ENCODE results near the gene POLQ.
"Not testable (repeated sequence)": the region's sequence is repeated elsewhere in the genome, so short reads cannot be mapped to it uniquely, and the experiment has no call there.

The POLQ gene

DNA sequence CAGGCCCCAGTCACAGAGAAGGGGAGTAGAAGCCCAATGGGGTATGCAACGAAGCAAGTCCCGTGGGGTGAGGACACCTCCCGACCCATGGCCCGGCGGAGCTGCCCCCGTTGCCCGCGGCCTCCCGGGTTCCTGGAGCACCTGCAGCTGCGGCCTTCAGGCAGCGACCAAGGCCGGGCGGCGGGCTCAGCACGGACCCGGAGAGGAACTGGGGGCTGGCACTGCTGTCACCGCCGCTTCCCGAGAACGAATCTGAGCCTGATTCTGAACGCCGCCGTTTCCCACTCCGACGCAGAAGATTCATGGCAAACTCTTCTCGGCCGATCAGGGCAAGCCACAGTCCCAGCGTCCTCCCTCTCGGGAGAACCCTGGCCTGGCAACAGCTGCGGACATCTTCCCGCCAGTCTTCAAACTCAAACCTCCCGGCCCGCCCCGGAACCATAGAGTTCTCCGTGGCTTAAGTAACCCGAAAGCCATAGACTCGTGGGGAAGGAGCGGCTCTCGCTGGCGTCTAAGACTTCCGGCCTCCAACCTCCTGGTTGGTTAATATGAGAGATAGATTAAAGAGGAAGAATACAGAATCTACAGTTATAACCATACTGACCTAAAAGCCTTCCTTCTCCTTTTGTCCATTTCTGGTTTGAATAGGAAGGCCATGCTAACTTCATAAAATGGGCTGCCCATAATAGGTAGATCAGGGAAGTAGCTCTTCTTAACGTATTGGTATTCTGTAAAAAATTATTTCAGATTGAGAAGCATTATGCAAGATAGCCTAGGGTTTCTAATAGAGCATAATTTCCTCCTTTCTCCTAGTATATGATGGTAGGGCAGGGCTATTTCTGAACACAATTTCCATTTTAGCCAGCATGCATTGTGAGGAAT, at the start of gene POLQ:
POLQ (minus strand) TSS at position 415 of the 882 bp plus-strand sequence; CDS start at position 304, 111 bp downstream.
- TF ChIP-seq, protein P1, sequence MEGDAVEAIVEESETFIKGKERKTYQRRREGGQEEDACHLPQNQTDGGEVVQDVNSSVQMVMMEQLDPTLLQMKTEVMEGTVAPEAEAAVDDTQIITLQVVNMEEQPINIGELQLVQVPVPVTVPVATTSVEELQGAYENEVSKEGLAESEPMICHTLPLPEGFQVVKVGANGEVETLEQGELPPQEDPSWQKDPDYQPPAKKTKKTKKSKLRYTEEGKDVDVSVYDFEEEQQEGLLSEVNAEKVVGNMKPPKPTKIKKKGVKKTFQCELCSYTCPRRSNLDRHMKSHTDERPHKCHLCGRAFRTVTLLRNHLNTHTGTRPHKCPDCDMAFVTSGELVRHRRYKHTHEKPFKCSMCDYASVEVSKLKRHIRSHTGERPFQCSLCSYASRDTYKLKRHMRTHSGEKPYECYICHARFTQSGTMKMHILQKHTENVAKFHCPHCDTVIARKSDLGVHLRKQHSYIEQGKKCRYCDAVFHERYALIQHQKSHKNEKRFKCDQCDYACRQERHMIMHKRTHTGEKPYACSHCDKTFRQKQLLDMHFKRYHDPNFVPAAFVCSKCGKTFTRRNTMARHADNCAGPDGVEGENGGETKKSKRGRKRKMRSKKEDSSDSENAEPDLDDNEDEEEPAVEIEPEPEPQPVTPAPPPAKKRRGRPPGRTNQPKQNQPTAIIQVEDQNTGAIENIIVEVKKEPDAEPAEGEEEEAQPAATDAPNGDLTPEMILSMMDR (IDR thresholded peaks at IDR 0.05; ENCODE audit: insufficient read depth, low read depth, low read length, missing control alignments), result no peak
- peak within 1 kb of the TSS; percentile 79 for H3K4me3 ChIP-seq (ENCODE audit: low read length)
- DNase-seq (ENCODE audit: low read depth), result peak; percentile 98

DNA sequence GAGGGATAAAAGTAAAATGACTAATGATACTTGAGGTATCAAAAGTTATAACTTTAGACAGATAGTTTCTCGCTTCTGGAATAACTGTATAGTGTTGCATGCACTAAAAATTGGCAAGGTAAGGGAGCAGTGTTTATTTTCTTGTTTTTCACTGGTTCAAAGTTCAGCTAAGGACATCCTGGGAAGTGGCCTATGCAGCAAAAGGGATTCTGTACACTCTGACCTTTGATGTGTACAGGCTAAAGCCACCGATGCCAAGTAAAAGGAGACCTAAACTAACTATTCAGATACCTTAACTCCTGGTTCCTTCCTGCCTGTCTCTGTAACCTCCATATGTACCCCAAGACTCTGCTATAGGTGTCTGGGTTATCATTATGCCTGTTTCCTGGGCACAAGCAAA, 49.1 kb upstream of the POLQ start:
- no peak for DNase-seq (ENCODE audit: low read depth)
- H3K4me3 ChIP-seq (ENCODE audit: low read length), result no peak overlapping the region
- TF ChIP-seq, protein P1 (IDR thresholded peaks at IDR 0.05; ENCODE audit: insufficient read depth, low read depth, low read length, missing control alignments), result no peak

DNA sequence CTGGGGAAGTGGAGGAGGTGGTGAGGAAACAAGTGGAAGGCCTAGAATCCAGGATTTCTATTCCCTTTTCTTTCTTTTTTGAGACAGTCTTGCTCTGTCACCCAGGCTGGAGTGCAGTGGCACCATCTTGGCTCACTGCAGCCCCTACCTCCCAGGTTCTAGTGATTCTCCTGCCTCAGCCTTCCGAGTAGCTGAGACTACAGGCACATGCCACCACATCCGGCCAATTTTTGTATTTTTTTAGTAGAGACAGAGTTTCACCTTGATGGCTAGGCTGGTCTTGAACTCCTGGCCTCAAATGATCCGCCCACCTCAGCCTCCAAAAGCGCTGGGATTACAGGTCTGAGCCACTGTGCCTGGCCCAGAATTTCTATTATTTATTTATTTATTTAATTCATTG, 48.0 kb upstream of the POLQ start:
- not testable (repeated sequence) for H3K4me3 ChIP-seq (ENCODE audit: low read length); DNase-seq (ENCODE audit: low read depth)

DNA sequence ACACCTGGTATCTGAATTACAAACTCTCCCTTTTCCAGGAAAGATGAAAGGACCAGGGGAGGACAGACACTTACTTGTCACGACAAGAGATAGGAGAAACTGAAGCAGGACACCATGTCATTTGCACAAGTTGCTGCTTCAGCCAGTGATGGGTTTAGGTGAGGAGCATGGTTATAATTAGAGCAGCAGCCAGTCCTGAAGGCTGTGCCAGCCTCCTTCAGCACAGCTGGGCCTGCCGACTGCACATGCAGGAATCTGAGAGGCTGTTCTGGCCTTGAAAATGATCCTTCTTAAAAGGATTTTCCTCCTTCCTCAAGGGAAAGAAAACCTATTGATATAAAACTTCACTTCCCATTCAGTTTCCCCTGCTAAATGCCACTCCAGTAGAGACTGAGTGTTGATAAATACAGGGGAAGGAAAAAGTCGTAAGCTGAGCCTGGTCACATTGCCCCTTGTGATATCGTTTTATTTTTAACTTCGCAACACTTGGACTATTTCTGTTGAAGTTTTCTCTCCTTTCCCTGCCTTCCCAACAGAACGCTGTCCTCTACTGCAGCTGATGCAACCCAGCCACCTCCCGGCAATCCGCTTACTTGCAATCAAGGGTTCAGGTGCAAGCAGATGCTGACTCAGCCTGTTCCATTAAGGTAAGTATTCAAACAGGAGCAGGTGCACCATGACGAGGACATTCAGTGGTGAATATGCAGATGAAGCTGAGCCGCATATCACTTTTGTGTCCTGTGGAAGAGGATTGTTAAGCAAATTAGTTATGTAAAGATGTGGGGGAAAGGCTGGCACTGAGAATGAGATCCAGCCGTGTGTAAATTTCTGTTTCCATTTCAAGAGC, 47.3 kb upstream of the POLQ start, which contains the start of gene FBXO40:
FBXO40 (plus strand) TSS at position 524 of the 847 bp plus-strand sequence. CDS start 27,197 bp downstream, outside the sequence.
- DNase-seq (ENCODE audit: low read depth), result peak; percentile 63
- TF ChIP-seq, protein P1 (IDR thresholded peaks at IDR 0.05; ENCODE audit: insufficient read depth, low read depth, low read length, missing control alignments), result peak; percentile 32

DNA sequence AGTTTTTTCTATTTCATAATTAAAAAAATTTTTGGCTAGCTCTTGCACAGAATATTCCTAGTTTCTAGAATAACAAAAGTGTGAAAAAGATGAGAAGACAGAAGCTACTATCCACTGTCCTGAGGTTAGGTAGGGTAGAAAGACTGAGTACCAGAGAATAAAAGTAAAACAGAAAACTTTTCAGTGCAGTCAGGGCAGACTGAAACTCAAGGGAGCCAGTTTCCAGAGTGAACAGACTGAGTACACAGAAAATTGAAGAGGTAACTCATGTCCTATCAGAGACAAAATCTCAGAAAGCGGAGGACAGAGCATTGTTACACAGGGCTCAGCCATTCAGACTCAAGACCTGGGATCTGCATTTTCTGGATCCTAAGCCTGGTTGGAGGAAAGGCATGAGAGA, 38.6 kb upstream of the POLQ start:
- no peak for DNase-seq (ENCODE audit: low read depth)
- no peak overlapping the region for H3K4me3 ChIP-seq (ENCODE audit: low read length)
- TF ChIP-seq, protein P1 (IDR thresholded peaks at IDR 0.05; ENCODE audit: insufficient read depth, low read depth, low read length, missing control alignments), result no peak

More for the DNA sequence above, 47.3 kb upstream of the POLQ start, which contains the start of gene FBXO40:
- H3K4me3 ChIP-seq (ENCODE audit: low read length), result no peak within 1 kb of the TSS

DNA sequence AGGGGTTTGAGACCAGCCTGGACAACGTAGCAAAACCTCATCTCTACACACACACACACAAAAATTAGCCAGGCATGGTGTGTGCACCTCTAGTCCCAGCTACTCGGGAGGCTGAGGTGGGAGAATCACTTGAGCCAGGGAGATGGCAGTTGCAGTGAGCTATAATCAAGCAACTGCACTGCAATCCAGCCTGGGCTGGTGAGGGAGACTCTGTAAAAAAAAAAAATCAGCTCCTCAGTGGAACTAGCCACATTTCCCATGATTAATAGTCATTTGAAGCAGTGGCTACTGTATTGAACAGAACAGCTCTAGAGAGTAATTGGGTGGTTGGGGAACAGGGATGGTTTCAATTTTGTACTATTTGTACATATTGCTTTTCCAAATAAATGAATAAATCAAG, 35.9 kb upstream of the POLQ start:
- no peak overlapping the region for H3K4me3 ChIP-seq (ENCODE audit: low read length)
- DNase-seq (ENCODE audit: low read depth), result no peak
- TF ChIP-seq, protein P1 (IDR thresholded peaks at IDR 0.05; ENCODE audit: insufficient read depth, low read depth, low read length, missing control alignments), result no peak

DNA sequence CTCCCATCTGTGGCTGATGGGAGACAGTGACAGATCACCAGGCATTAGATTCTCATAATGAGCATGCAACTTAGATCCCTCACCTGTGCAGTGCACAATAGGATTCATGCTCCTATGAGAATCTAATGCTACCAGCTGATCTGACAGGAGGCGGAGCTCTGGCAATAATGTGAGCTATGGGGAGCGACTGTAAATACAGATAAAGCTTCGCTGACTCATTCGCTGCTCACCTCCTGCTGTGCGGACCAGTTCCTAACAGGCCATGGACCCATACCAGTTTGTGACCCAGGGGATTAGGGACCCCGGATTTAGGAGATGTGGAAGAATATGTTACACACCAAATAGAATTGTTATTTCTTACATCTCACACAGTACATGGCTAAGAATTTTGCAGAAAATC, 28.7 kb upstream of the POLQ start:
- peak; percentile 79 for DNase-seq (ENCODE audit: low read depth)
- H3K4me3 ChIP-seq (ENCODE audit: low read length), result no peak overlapping the region
- TF ChIP-seq, protein P1 (IDR thresholded peaks at IDR 0.05; ENCODE audit: insufficient read depth, low read depth, low read length, missing control alignments), result no peak
